Activated CD4-positive, alpha-beta T cell treated with anti-CD3 and anti-CD28 coated beads, Interleukin-10, Interleukin-2, amounts not matched to agents 100 ng/mL and 50 ng/mL, durations not matched to agents 16 hours and 8 hours (primary cell): ENCODE data around the gene AP2A1.
"Not testable (repeated sequence)": the region's sequence is repeated elsewhere in the genome, so short reads cannot be mapped to it uniquely, and the experiment has no call there.

Experiments used
- DNase-seq: peaks from one replicate; pipeline ENCODE4 v3.0.0-alpha.2; 2020

Gene AP2A1

DNA sequence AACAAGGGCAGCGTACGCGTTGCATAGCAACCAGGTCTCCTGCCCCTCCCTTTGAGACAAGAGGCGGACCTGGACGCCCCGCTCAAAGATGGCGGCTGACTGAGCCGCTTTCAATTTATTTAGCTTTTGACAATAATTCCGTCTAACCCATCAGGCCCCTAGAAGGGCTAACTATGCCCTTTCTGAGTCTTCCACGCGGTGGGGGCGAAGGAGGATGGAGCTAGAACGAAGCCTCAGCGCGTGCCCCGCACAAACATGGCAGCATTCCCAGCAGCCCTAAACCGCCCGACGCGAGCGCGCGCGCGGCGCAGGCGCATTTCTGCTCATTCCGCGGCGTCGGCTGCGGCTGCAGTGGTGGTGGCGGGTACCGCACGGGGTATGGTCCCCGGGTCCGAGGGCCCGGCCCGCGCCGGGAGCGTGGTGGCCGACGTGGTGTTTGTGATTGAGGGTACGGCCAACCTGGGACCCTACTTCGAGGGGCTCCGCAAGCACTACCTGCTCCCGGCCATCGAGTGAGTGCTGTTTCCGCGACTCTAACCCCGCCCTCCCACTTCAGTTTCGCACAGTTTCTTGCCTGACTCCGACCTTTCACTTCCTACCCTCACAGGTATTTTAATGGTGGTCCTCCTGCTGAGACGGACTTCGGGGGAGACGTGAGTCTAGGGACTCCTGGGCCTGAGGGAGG lies 51.3 kb downstream of the AP2A1 start, which contains the start of gene MED25:
MED25 (plus strand) TSS at position 326 of the 685 bp plus-strand sequence; CDS start at position 379, 53 bp downstream.
- DNase-seq, result peak; percentile 89

DNA sequence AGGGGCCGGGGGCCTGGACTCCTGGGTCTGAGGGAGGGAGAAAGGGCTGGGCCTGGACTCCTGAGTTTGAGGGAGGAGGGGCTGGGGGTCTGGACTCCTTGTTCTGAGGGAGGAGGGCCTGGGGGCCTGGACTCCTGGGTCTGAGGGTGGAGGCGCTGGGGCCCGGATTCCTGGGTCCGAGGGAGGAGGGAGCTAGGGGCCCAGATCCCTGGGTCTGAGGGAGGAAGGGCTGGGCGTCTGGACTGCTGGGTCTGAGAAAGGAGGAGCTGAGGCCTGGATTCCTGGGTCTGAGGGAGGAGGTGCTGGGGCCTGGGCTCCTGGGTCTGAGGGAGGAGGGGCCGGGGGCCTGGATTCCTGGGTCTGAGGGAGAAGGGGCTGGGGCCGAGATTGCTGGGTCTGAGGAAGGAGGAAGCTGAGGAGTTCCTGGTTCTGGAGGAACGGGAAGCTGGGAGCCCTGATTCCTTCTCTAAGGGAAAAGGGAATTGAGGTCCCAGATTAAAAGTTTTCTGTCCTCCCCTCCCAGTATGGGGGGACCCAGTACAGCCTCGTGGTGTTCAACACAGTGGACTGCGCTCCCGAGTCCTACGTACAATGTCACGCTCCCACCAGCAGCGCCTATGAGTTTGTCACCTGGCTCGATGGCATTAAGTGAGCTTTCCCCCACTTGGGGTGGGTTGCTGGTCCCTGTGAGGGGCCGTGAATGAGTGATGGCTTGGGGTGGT lies 52.0 kb downstream of the AP2A1 start:
- no peak for DNase-seq

DNA sequence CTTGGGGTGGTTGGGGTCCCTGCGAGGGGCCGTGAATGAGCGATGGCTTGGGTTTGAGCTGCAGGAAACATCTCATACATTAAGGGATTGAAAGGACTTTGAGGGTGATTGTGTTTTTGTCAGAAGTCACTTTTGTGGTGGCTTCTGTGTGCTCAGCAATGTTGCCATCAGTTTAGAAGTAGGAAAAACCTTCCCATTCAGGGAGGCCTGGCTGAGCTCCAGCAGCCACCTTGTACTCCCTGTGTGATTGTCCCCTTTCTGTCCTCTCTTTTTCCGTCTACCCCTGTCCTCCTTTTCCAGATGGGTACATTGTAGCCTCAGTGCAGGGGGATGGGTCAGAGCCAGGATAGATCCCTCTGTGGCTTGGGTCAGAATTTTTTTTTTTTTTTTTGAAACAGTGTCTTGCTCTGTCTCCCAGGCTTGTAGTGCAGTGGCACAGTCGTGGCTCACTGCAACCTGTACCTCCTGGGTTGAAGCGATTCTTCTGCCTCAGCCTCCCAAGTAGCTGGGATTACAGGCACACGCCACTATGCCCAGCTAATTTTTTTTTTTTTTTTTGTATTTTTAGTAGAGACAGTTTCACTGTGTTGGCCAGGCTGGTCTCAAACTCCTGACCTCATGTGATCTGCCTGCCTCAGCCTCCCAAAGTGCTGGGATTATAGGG lies 52.8 kb downstream of the AP2A1 start:
- not testable (repeated sequence) for DNase-seq

DNA sequence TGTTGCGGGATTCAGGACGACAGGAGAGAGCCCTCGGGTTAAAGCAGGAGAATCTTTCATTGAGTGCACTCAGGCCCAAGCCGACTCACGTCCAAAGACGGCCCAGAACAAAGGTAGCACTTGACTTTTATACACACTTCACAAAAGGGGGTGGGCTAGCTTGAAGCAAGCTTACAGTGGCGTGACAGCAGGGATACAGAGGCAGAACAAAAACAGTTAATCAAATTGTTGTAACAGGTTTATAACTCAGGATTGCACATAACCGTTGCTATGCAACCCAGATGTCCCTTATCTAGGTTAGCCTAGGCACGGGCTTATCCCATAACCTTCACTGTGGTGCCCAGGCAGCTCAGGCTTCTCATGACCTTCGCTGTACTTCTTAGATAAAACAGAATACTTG lies 53.3 kb downstream of the AP2A1 start:
- DNase-seq, result no peak

DNA sequence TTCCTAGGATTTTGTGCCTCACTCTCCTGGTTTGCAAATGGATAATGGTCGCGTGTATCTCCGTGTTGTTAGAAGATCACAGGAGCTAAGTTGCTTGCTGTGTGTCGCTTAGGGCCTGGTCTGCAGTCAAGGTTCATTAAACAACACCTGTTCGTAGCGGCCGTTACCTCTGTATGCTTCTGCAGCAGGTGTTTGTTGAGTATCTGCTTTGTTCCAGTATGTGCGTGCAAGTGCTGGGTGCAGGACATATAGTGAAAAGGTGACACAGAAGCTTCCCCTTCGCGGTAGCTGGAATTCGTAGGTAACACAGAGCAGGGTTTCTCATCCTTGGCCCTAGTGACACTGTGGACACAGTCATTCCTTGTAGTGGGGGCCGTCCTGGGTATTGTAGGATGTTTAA lies 56.7 kb downstream of the AP2A1 start:
- DNase-seq, result no peak

DNA sequence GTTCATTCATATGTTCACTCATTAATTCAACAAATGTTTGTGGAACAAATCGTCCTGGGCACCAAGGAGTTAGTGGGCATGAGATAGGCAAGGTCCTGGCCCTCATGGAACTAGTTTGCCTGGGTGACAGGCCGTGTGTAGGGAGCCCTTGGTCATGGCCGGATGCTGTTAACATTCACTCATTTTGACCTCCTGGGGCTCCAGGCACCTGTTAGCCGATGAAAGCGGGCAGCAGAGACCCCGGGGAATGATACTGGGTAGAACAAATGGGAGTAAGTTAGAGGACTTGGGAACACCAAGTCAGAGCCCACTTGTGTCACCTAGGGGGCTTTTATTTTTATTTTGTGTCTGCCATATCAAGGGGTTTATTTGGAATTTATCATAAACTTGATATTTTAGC lies 57.9 kb downstream of the AP2A1 start:
- no peak for DNase-seq

DNA sequence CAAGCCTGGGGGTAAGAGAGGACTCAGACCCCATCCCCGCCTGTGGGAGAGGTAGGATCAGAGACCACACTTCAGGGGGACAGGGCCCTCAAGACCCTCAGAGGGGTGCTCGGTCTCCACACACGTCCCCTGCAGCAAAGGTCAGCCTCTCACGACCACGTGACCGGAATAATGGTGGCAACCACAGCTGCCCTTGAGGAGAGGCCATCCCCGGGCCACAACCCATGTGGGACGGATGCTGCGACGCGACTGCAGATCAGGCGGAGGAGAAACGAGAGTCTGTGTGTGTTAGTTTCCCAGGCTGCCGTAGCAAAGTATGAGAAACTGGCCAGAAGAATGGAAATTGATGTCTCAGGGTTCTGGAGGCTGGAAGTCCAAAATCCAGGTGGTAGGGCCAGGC lies 60.2 kb downstream of the AP2A1 start:
- no peak for DNase-seq

DNA sequence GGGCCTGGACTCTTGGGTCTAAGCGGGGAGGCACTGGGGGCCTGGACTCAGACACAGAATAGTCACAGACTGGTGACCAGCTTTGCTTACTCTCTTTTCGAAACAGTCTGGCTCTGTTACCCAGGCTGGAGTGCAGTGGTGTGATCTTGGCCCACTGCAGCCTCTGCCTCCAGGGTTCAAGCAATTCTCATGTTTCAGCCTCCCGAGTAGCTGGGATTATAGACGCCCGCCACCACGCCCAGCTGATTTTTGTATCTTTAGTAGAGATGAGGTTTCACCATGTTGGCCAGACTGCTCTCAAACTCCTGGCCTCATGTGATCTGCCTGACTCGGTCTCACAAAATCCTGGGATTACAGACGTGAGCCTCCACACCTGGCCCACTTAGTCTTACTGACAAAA lies 62.4 kb downstream of the AP2A1 start:
- DNase-seq, result no peak

DNA sequence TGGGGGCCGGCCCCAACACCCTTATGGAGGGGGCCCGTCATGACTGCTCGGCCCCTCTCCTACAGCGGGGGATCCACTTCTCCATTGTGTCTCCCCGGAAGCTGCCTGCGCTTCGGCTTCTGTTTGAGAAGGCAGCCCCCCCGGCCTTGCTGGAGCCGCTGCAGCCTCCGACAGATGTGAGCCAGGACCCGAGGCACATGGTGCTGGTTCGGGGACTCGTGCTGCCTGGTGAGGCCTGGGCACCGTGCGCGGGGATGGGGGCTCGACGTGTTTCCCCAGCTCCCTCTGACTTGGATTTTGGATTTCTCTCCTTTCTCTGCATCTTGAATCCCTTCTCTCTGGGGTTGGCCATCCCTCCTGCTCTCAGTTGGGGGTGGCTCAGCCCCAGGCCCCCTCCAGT lies 62.9 kb downstream of the AP2A1 start:
- no peak for DNase-seq

DNA sequence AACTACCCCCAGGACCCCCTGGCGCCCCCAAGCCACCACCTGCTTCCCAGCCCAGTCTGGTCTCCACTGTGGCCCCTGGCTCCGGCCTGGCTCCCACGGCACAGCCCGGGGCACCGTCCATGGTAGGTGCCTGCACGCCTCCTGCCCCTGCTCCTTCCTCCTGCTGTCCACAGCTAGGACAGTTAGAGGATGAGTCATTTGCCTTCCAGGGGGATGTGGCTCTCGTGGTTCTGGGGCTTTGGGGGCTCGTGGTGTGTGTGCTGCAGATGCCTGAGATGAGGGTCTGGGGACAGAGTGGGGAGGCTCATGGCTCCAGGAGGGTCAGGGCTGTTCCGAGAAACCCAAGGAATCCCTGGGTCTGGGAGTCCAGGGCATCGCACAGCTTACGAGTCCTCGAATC lies 64.0 kb downstream of the AP2A1 start:
- no peak for DNase-seq

DNA sequence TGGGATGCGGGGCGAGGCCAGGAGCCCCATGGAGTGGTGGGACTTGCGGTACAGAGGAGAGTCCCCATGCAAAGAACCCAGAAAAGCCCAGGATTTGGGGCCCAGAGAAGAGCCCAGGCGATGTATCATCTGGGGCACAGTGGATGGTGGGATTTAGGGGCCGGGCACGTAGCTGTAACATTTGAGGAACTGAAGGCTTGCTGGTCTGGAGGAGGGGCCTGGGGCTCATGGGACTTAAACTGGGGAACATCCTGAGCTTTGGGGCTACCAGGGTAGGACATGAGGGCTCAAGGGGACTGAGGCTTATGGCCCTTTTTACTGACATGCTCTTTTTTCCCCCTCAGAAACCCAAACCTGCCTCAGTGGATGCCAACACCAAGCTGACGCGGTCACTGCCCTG lies 64.8 kb downstream of the AP2A1 start:
- no peak for DNase-seq

DNA sequence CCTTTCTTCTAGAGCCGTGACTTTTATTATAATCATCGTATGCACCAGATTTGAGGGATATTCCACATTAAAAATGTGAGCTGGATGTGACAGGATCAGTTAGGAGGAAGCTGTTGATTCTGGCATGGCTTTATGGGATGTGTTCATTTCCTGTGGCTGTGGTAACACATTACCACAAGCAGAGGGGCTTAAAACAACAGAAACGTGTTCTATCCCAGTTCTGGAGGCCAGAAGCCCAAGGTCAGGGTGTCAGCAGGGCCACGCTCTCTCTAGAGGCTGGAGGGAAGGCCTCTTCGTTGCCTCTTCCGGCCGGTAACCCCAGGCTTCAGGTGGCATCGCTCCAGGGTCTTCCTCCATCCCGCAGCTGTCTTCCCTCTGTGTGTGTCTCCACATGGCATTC lies 65.8 kb downstream of the AP2A1 start:
- no peak for DNase-seq

DNA sequence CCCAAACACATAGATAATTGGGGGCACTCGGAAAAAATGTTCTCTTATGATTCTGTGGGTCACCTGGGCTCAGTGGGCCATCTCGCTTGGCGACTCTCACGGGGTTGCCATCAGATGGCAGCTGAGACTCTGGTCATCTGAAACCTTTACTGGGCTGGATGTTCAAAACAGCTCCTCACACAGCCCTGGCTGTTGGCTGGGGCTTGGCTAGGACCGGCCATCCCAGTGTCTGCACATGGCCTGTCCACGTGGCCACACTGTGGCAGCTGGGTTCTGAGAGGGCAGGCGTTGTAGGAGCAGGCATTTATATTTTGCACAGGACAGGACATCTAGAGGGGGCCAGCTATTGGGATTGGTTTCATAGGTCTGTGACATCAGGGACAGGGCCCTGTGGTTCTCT lies 66.8 kb downstream of the AP2A1 start:
- DNase-seq, result no peak

DNA sequence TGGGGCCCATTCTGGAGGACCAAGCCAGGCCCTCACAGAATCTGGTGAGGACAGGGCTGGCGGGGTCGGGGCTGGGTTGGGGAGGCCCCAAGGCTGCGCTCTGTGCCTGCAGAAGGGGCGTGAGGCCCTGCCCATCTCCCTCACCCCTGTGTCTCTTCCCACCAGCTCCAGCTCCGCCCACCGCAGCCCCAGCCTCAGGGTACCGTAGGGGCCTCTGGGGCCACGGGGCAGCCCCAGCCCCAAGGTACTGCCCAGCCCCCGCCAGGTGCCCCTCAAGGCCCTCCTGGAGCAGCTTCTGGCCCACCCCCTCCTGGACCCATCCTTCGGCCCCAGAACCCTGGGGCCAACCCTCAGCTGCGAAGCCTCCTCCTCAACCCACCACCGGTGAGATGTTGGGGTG lies 68.8 kb downstream of the AP2A1 start:
- no peak for DNase-seq

DNA sequence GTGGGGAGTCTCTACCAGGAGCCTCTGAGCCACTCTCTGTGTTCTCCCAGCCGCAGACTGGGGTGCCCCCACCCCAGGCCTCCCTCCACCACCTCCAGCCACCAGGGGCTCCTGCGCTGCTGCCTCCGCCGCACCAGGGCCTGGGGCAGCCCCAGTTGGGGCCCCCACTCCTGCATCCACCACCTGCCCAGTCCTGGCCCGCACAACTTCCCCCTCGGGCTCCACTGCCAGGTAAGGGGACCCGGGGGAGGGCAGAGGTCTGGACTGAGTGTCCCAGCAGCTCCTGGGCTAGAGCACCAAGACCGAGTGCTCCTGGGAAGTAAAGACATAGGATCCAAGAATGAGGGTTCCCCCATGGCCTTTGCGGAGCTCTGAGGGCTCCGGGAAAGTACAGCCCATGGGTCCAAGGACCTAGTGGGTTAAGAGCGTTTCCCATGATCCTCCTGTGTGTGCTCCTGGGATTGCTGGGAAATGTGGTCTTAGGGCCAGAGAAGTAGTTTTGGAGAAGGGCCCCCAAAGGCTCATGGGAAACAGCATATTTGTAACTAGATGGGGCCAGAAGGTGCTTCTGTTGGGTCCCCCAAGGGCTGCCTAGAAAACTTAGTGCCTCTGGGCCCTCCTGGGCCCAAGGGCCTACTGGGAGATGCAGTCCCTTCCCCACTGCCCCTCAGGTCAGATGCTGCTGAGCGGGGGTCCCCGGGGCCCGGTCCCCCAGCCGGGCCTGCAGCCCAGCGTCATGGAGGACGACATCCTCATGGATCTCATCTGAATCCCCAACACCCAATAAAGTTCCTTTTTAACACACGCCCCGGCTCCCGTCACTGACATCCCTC lies 69.6 kb downstream of the AP2A1 start:
- no peak for DNase-seq

DNA sequence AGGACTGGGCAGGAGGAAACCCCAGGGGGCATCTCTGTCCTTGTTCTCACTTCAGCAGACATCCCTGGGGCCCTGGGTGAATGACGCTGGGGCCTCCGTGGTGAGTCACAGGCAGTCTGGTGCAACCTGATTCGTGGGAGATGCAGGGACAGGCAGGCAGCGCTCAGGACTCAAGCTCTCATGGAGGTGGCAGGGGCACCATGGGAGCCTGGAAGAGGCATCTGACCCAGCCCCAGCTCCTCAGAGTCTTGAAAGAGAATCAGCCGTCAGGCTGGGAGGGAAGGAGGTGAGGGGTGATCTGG lies 70.2 kb downstream of the AP2A1 start:
- DNase-seq, result no peak

DNA sequence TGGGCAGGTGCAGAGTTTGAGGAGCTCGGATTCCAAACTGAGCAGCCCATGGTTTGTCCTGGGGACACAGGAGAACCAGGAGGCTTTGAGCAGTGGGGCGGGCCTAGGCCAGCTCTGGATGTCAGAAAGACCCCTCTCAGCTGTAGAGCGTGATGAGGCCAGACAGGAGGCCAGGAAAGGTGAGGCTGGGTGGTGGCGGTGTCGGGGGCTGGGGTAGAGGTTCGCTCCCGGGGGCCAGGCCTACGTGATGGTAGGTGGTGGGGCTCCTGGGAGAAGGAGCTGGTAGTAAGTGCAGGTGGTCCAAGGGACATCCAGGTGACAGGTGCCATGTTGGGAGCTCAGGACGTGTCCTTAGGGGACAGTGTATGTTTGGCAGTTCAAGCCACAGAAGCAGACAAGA lies 70.6 kb downstream of the AP2A1 start:
- DNase-seq, result no peak

DNA sequence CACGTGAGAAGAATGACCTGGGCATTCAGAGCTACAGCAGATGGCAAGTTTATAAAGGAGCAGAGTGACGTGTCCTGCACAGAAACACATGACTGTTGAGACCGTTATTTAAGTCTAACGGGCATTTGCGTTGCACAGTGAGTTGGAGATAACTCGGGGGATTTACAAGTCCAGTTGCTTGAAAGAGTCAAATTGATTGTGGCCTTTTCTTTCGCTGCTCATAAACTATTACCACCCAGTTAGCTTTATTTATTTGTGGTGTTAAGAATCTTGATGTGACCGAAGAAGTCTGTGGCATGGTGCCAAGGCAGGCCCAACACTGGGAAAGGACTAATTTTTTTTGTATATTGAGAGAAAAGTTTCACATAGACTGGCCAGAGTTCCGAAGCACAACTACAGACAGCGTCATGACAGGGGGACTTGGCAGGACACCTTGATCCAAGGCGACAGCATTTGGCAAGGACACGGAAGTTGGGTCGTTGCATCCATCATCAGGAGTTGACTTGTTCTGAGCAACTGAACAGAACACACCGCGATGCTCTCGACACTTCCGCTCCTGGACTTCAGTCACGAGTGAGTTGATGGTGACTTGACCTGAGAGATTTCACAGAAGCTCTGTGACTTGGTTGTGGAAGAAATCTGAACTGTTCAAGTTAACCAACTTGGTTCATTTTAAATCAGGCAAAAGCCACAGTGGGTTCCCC lies 72.2 kb downstream of the AP2A1 start:
- no peak for DNase-seq

DNA sequence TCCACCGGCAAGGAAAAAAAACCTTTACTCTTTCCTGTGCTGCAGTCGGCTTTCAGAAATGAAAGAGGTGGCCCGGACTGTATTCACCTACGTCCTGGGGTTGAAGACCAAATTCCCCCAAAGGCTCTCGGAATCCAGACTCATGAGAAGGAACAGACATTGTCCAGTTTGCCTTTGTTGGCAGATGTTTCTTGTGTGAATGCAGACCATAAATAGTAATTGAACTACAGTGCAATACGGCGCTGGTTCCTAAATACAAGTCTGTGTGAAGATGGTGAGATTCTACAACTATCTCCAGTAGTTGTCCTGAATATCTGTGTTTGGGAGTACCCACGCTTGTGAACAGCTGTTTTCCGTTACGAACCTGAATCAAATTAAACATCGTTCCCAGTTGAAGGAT lies 72.9 kb downstream of the AP2A1 start:
- no peak for DNase-seq

DNA sequence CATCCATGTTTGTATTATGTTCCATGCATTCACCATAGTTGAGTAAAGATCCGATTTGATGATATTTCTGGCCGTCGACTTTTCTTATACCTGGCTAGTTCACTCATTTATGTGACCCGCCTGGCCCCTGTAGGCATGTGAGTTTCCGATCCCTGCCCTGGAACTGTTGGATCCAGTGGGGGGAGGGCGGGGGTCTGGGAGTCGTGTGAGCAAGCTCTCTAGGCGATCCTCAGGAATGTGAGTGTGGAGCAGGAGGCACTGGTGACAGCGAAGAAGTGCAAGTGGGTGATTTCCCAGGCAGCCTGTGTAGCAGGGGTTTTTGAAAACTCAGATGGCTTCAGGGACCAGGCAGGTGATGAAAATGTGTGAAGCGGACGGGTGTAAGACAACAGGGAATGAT lies 73.5 kb downstream of the AP2A1 start:
- no peak for DNase-seq

DNA sequence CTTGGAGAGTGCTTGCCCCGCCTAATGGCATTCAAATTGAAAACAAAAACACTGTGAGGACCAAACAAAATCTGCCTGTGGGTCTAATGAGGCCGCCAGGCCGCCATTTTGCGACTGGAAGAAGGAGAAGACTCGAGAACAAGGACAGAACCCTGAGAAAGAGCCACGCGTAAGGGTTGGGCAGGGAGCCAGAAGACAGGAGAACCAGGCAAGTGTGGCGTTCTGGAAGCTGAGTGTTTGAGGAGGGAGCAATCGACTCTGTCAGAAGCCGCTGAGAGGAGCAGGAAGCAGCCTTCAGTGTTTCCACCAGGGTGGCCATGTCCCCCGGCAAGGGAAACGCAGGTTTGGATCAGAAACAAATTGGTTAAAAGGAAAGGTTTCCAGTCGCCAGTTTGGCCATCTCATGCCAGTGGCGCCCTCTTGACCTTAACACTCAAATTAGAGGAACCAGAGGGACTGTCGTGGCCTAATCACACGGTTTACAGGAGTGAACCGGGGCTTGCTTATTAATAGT lies 74.0 kb downstream of the AP2A1 start:
- DNase-seq, result no peak

DNA sequence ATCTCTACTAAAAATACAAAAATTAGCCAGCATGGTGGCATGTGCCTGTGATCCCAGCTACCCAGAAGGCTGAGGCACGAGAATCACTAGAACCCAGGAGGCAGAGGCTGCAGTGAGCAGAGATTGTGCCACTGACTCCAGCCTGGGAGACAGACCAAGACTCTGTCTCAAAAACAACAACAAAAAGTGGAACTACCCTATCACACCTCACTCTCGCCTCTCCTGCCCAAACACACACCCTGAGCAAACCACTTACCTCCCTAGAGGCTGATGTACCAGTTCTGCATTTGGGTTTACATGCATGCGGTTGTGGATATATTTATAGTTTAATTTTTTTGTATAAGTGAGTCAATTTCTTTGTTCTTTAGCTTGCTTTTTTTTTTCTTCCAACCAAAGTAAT lies 76.5 kb downstream of the AP2A1 start:
- no peak for DNase-seq
